A204.1 (cell line): ENCODE results near the gene MACROD2.

Experiments used
- FAIRE-seq: peaks from 2 replicates; lab custom pipeline; 2012; peaks lifted over from hg19 to GRCh38; lab: Jason Lieb, UNC

The MACROD2 gene

GRCh38 chr20:14765370-14765701, 770.0 kb downstream of the MACROD2 start:
- no peak for FAIRE-seq

- FAIRE-seq: no peak
These were observed 778.2 kb downstream of the MACROD2 start for GRCh38 chr20:14773486-14773885.

GRCh38 chr20:14775778-14776177, 780.5 kb downstream of the MACROD2 start:
- no peak for FAIRE-seq

GRCh38 chr20:14777591-14777990, 782.3 kb downstream of the MACROD2 start:
- FAIRE-seq: no peak

GRCh38 chr20:14778096-14778495, 782.8 kb downstream of the MACROD2 start:
- no peak for FAIRE-seq

GRCh38 chr20:14778875-14779274, 783.6 kb downstream of the MACROD2 start:
- FAIRE-seq: no peak

- no peak for FAIRE-seq
These were observed 785.2 kb downstream of the MACROD2 start for GRCh38 chr20:14780508-14780907.

GRCh38 chr20:14782731-14783130, 787.4 kb downstream of the MACROD2 start:
- no peak for FAIRE-seq

- FAIRE-seq: no peak
These were observed 788.5 kb downstream of the MACROD2 start for GRCh38 chr20:14783766-14784165.

- FAIRE-seq: no peak
These were observed 789.9 kb downstream of the MACROD2 start for GRCh38 chr20:14785065-14785743.

- FAIRE-seq: no peak
These were observed 794.9 kb downstream of the MACROD2 start for GRCh38 chr20:14790190-14790589.

- no peak for FAIRE-seq
These were observed 795.7 kb downstream of the MACROD2 start for GRCh38 chr20:14790771-14791620.

- no peak for FAIRE-seq
These were observed 797.6 kb downstream of the MACROD2 start for GRCh38 chr20:14792915-14793314.

GRCh38 chr20:14799545-14800216, 804.4 kb downstream of the MACROD2 start:
- FAIRE-seq: no peak

GRCh38 chr20:14800707-14801425, 805.5 kb downstream of the MACROD2 start:
- FAIRE-seq: no peak

- FAIRE-seq: no peak
These were observed 806.4 kb downstream of the MACROD2 start for GRCh38 chr20:14801591-14802325.

- FAIRE-seq: no peak
These were observed 811.9 kb downstream of the MACROD2 start for GRCh38 chr20:14807224-14807623.

- FAIRE-seq: no peak
These were observed 820.0 kb downstream of the MACROD2 start for GRCh38 chr20:14815340-14815739.

GRCh38 chr20:14816471-14816870, 821.2 kb downstream of the MACROD2 start:
- no peak for FAIRE-seq

- no peak for FAIRE-seq
These were observed 821.8 kb downstream of the MACROD2 start for GRCh38 chr20:14817101-14817500.

- FAIRE-seq: no peak
These were observed 825.5 kb downstream of the MACROD2 start for GRCh38 chr20:14820771-14821170.

- no peak for FAIRE-seq
These were observed 825.9 kb downstream of the MACROD2 start for GRCh38 chr20:14821251-14821650.
